Epithelial cell of prostate (primary cell): Measurements from ENCODE around the gene NOTO.

Experiments used
- DNase-seq: peaks from one replicate; pipeline ENCODE4 v3.0.0-alpha.2; 2011; ENCODE audit warnings: low read depth, low spot score
- H3K27ac ChIP-seq: fragments of 450-650 bp; 2 replicates; pipeline ENCODE4 v1.5.1; 2017; ENCODE audit warnings: mild to moderate bottlenecking

Gene NOTO

DNA sequence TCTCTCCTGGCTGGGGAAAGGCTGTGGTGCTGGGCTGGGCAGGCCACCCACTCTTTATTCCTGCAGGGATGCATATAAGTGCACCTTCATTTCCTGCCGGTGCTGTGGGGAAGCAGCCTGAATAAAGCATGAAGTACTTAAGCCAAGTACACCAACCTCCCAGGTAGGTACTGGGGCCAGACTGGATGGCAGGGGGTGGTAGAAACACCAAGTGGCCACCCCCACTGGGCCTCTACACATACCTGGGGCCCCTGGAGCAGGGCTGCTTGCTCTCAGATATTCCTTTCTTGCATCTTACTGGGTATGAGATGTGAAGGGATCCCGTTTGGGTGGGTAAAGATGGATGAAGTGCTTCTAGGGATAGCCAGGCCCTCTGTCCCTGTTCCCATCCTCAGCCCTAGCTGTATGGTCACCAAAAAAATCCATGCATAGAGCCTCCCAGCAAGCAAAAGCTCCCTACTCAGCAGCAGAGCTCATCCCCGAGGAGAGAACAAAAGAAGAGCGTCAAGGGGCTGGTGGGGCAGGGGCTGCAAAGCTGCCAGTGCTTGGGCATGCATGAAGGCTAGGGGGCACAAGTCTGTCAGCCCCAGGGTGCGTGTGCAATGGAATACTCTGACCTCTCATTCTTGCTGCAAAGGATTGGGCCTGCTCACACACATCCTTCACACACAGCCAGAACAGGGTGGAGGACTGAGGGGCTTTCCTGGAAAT is 53.7 kb downstream of the NOTO start:
- H3K27ac ChIP-seq = peak overlapping the region; percentile 60
- DNase-seq = no peak

GRCh38 chr2:73256618-73256922 is 54.2 kb downstream of the NOTO start:
- DNase-seq = no peak
- no peak overlapping the region for H3K27ac ChIP-seq

GRCh38 chr2:73257021-73257420 is 54.6 kb downstream of the NOTO start:
- no peak overlapping the region for H3K27ac ChIP-seq
- no peak for DNase-seq

DNA sequence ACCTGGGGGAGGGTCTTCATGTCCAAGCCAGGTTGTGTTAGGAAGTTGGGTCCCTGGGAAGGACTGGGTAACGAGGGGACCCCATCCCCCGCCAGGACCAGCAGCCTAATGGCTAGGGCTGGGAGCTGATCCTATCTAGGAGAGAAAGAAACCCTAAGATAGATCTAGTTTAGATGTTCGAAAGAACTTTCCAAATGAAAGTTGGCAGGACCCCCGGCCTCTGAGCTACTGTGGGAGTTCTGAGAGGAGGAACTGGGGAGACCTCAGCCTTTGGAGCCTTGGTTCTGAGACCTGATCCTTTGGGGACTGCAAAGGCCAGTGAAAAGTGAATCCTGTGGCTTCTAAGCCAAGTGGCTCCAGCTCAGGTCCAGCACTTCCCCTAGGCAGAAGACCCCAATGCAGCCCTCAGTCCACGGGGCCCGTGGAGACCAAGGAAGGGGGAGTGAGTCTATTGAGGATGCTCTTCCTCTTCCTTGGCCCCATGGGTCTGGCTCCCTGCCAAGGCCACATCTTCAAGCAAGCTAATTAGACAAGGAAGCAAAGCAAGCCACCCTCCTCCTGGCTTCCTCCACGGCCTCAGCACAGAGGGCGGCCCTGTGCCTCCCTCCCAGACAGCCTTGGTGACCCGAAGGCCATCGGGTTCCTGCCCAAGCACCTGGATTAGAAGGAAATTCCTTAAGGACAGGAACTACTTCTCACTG is 55.2 kb downstream of the NOTO start:
- DNase-seq = no peak
- H3K27ac ChIP-seq = no peak overlapping the region

DNA sequence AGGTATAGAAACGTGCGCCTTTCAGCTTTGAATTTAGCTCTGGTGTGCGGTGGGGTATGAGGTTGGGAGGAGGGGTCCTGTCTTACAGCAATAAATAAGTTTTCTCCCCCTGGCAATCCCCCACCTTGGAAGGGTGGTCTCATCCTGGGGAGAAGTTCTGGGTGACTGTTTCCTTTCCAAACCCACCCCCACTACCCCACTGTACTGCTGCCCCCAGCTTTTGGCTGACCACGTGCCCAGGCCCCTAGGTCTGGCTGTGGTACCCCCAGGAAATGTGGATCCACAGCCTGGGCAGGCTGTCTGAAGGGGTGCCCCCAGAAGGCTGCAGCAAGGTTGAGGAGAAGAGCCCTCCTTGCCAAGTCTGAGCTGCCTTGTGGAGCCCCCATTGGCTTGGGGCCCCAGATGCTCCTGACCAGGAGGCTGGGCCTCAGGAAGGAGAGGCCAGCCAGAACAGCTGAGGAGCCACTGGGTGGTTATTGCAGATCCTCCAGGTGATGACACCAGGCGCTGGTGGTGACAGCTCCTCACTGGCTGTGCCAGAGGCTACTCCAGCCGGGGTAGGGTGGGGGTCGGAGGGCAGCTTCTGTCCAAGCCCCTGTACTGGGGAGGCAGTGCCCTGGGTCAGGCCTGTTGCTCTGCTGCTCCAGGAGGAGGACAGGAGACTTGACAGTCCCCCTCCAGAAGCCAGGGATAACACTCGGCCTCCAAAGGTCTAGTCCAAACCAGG is 56.0 kb downstream of the NOTO start:
- no peak for DNase-seq

GRCh38 chr2:73258913-73259215 is 56.5 kb downstream of the NOTO start:
- DNase-seq = no peak
- H3K27ac ChIP-seq = no peak overlapping the region

More for the DNA sequence above, 56.0 kb downstream of the NOTO start:
- H3K27ac ChIP-seq = no peak overlapping the region

- DNase-seq = no peak
Measured at GRCh38 chr2:73259276-73259675, 56.9 kb downstream of the NOTO start.

DNA sequence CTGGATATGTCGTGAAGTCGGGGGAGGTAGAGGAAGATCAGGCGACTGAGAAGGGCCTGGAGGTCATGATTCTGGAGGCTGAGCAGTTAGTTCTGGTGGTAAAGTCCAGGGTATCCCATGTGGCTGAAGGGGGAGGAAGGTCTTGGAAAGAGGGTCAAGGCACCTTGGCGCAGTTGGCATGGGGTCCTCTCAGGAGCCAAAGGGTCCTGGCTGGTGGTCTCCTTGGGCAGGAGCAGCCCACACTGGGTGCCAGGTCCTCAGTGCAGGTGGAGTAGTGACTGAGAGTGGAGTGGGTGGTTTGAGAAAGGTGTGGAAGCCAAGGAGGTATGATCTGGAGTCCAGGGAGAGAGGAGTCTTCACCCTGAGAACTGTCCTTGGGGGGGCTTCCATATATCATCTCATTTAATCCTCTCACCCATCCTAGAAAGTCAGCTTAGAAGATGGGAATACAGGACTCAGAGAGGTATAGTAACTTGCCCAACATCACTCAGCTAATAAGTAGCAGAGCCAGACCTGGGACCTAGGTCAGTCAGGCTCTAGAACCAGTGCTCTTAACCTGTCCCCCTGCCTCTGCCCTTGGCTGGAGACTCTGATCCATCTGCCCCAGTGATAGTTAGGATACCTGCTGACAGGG is 57.4 kb downstream of the NOTO start:
- no peak for DNase-seq
- H3K27ac ChIP-seq = no peak overlapping the region

More at GRCh38 chr2:73259276-73259675, 56.9 kb downstream of the NOTO start:
- H3K27ac ChIP-seq = no peak overlapping the region

DNA sequence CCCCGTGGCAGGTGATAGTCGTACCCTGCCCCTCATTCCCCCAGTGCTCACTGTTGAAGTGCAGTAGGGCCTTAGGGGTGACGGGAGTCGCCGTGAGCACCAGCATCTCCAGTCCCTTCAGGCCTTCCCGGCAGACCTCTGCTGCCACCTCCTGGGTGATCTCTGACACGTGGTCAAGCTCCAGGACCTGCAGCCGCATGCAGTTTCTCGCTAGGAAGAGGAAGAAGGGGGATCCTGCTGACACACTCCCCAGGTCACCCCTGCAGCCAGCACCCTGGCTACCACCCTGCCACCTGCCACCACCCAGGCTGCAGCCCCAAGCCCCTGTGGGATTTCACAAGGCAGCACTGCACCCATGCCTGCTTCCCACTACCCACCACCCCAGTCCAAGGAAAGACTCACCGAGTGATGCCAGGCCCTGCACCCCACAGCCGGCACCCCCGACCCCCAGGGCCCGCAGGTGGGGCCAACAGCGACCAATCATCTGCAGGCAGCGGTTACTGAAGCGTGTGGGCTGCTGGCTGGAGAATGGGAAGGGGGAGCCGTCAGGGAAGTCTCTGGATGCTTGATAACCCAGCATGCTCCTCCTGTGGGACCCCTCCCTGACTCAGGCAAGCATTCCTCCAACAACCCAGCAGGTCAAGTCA is 58.1 kb downstream of the NOTO start:
- no peak overlapping the region for H3K27ac ChIP-seq
- DNase-seq = no peak
